GM21526 (cell line): ENCODE results near the gene RUNX1.

ENCODE experiments used
- ATAC-seq: cut with Tn5 transposase; IDR thresholded peaks from one replicate; pipeline ENCODE4 v1.9.1; 2021; ENCODE audit warnings: moderate library complexity; ENCODE audit not compliant: unreplicated experiment, low FRiP score

RUNX1 gene

GRCh38 chr21:34887725-34888568, 161.2 kb downstream of the RUNX1 start:
- ATAC-seq, result no peak

DNA sequence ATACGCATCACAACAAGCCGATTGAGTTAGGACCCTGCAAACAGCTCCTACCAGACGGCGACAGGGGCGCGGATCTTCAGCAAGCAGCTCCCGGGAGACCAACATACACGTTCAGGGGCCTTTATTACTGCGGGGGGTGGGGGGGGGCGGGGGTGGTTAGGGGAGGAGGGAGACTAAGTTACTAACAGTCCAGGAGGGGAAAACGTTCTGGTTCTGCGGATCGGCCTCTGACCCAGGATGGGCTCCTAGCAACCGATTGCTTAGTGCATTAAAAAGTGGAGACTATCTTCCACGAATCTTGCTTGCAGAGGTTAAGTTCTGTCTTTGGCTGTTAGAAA, 162.0 kb downstream of the RUNX1 start:
- ATAC-seq, result no peak

DNA sequence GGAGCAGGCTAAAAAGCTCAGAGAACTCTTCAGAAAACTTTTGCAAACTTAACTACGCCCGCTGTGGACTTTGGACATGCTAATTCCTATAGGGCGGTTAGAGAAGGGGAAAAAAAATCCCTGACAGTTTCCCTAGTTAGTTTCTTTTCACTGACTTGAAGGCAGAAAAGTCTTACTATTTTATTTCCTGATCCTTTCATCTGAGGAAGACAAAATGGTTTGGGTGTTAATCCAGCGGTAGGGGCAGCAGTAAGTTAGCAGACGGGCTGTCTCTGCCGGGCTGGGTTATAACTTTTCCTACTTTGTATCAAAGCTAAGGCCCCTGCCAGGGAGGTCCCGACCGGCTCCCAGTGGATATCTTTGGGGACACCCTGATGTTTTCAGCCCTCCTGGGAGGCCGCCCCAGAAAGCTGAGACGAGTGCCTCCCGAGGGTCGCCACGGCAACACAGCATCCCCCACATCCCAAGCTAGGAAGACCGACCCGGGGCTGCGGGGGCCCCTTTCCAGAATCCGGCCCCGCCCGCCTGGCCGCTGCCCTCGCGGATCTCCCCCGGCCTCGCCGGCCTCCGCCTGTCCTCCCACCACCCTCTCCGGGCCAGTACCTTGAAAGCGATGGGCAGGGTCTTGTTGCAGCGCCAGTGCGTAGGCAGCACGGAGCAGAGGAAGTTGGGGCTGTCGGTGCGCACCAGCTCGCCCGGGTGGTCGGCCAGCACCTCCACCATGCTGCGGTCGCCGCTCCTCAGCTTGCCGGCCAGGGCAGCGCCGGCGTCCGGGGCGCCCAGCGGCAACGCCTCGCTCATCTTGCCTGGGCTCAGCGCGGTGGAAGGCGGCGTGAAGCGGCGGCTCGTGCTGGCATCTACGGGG, 162.6 kb downstream of the RUNX1 start:
- ATAC-seq, result no peak

DNA sequence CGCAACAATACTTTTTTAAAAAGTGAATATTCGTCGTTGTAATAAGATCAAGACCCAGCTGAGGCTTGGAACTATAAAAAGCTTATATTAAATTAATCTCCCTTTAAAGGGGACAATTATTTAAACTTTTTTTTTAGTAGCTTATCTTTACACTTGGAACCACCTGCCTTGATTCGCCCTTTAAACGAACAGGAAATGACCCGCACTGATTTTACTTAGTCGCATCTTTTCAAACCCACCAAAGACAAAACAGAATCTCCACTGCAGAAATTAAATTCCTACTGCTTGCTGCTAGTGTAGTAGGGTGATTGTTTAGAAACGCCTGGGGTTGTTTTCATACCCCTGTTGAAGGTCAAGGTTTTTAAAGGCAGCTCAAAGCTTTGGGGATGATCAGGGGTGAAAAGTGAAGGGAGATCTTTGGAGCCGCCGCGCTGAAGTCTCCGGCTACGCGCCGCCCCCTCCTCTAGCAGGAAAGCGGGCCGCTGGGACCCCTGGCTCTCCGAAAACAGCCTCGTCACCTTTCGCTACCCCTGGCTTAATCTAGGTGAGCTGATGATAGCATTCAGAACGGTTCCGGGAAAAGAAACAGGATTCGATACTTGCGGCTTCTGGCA, 163.4 kb downstream of the RUNX1 start:
- ATAC-seq, result no peak

- no peak for ATAC-seq
Measured at GRCh38 chr21:34885125-34885524, 164.0 kb downstream of the RUNX1 start.

GRCh38 chr21:34884346-34884929, 164.7 kb downstream of the RUNX1 start:
- ATAC-seq, result no peak

DNA sequence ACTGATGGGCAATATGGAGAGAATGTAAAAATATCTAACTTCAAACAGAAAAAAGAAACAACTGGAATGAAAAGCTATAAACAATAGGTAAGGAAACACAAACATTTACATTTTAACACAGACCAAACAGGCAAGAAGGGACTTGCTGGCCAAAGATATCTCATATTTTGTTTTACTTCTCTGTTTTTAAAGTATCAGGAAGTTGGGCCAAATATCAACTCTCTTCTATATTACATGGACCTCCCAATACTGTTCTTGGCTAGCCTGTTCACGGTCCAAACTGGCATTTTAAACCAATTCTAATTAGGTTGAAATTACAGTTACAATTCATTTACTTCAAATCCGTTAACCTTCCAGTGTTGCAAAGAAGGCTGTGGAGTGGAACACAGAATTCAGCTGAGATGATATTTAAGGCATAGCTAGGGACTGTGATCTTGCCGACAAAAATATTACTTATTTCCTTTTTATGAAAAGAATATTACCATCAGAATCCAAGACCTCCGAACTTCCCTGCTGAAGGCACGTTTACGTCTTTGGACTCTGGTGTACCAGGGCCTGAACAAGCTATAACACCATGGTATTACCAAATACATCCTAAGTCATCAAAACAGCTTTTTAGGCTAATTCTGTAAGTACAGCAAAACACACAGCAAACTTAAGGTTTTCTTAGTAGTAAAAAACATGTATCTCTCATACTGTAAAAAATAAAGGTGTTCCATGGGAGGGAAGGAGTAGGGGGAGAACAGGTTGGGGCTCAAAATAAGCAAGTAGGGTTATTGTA, 165.4 kb downstream of the RUNX1 start:
- ATAC-seq, result no peak

- peak; percentile 47 for ATAC-seq
Measured at GRCh38 chr21:34882719-34883131, 166.4 kb downstream of the RUNX1 start.

DNA sequence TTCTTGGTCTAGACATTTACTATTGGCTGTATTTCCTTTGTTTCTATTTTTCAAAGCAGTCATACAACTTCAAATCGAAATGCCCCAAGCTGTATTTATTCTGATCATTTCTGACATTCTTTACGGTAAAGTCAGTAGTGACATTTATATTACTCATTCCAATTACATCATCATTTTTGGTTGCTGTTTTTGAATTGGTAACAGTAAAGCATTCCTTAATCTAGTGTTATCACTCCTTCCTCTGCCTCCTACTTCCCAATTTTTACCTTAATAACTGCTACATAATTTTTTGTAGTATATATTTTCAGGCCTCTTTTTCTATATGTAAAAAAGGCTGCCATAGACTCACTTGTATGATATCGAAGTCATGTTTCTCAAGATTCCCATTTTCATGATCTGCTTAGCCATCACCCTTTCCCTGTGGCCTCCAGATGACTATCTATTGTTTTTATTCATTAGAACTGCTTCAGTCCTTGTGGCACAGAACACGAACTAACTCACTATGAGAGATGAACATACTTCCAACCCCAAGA, 167.2 kb downstream of the RUNX1 start:
- no peak for ATAC-seq

DNA sequence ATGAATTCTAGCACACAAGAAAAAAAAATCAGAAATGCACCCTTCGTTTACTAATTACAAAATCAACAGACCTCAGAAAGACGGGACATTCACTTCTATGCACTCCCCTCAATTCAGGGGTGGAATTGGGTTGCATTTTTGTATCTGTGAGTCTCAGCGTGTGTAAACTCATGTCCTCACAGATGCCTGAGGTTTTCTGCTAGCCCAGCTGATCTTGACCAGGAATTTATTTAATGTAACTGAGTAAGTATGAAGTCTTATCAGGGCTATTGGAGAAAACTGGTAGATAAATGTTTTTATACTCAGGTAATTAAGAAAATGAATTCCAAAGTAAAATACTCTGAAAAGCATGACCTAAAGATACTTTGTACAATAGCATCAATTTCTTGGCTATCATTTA, 167.7 kb downstream of the RUNX1 start:
- no peak for ATAC-seq

GRCh38 chr21:34880401-34880800, 168.7 kb downstream of the RUNX1 start:
- no peak for ATAC-seq

- ATAC-seq, result no peak
Measured at GRCh38 chr21:34878940-34879339, 170.2 kb downstream of the RUNX1 start.

DNA sequence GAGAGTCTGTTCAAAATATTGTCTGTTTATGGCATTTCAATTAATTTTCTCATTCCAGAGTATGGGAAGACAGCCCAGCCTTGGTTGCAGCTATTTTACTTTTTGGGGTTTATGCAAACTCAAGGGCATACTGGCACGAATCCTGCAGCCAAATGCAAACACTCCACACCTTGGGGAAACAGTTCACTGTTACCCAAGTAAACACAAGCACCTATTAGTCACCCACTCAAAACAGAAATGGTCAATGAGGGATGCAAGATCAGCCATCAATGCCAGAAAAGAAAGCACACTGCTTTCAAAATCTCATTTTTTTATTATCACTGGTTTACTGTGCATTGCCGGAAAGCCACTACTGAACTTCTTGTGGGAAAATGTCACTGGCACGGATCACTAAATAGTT, 170.6 kb downstream of the RUNX1 start:
- ATAC-seq, result no peak

DNA sequence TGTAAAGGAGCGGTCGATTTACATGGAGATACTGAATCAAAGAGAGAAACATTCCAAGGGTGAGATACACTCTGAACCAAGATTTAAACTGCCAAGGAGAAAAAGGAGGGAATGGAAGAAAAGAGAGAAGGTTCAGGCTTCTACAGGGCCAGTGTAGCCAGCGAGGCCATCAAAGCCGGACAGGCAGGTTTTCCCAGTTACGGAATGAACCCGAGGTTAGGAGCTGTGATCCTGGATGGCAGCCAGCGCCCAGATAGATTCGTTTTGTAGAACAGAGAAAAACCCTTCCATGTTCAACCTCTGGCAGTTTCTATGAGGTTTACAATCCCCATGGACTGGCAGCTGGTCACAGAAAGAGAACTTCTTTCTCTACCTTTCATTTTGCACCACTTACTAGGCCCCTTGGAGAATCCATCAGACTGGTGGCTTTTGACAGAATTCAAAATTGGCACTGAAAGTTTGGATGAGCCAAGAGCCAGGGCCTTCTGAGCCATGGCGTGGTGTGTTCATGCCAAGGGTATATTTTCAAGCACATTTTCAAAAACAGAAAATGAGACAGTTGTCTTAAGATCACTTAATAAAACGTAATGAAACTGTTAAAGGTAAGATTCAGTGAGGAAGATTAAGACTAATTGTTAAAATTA, 171.5 kb downstream of the RUNX1 start:
- no peak for ATAC-seq

DNA sequence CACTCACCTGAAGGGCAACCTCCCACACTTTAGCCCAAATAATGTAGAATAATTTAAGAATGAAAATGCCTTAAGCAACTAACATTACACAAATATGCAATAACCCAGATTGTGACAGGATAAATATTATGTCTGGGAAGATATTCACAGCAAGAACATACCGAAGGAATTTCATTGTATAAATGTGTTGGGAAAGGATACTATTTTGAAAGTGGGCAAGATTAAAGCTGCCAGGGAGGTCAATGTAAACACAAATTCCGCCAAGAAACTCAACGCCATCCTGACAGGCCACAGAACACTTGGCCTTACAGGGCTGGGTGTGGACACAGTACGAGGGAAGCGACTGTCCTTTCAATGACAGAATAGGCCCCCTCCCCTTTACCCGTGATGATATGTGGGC, 173.3 kb downstream of the RUNX1 start:
- no peak for ATAC-seq

GRCh38 chr21:34874684-34875513, 174.2 kb downstream of the RUNX1 start:
- no peak for ATAC-seq

GRCh38 chr21:34871026-34871908, 177.8 kb downstream of the RUNX1 start:
- no peak for ATAC-seq

GRCh38 chr21:34870246-34870645, 178.9 kb downstream of the RUNX1 start:
- no peak for ATAC-seq
